Measurements from ENCODE around the gene CPA3. TPM values are rescaled to one million over a fixed set of nuclear protein-coding genes. Genes with fewer than 3 reads are reported as not detected.

The CPA3 gene
- total and polyA plus RNA-seq, 2 experiments from 2014 or later: 0.68 to 1.1 TPM

DNA sequence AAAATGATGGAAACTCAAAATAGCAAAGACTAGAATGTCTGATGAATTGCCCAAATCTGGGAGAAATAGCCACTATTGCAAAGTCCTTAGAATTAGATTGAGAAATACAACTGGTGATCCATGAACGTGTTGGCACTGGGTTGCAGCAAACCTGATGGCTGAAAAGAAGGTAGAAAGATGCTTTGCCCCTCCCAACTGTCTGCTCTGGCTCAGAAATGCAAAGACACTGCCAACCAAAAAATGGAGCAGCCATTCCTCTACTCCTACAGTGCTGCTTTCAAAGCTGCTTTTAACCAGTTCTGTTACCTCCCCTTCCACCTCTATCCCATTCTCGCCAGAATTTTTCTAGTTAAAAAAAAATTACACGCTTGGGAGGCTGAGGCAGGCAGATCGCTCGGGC lies 60.7 kb downstream of the CPA3 start:
- Histone ChIP-seq H3K9me3 (ENCODE audit: low read depth) (no peaks in the 10 kb centered on the region), H4K20me1 (ENCODE audit: insufficient read depth, poor library complexity, severe bottlenecking) (no peaks in the 10 kb centered on the region), H3K4me3 (no peak overlapping the region), H3K9me2 (replicated peaks; ENCODE audit: insufficient read depth) (no peaks in the 10 kb centered on the region), H3K79me2 (no peaks in the 10 kb centered on the region), H3K4me2 (no peak overlapping the region), H2AFZ (no peak overlapping the region), H3K27me3 (no peaks in the 10 kb centered on the region), H3K27ac (no peak overlapping the region), H3K4me1 (ENCODE audit: insufficient read depth) (no peaks in the 10 kb centered on the region), H3K36me3 (replicated peaks; ENCODE audit: insufficient read depth, low read depth) (no peaks in the 10 kb centered on the region)
- no peak for DNase-seq (ENCODE audit: low spot score)
- WGBS (ENCODE audit: low lambda C conversion rate, missing lambda C conversion rate): 81% methylated on average over 5 of the region's 5 CpGs
- TF ChIP-seq EZH2phosphoT487 (IDR thresholded peaks at IDR 0.05; ENCODE audit: low read depth, severe bottlenecking, unreplicated experiment) (no peak), EZH2 (IDR thresholded peaks at IDR 0.05; ENCODE audit: borderline replicate concordance) (no peak)
- TF ChIP-seq, protein P1, sequence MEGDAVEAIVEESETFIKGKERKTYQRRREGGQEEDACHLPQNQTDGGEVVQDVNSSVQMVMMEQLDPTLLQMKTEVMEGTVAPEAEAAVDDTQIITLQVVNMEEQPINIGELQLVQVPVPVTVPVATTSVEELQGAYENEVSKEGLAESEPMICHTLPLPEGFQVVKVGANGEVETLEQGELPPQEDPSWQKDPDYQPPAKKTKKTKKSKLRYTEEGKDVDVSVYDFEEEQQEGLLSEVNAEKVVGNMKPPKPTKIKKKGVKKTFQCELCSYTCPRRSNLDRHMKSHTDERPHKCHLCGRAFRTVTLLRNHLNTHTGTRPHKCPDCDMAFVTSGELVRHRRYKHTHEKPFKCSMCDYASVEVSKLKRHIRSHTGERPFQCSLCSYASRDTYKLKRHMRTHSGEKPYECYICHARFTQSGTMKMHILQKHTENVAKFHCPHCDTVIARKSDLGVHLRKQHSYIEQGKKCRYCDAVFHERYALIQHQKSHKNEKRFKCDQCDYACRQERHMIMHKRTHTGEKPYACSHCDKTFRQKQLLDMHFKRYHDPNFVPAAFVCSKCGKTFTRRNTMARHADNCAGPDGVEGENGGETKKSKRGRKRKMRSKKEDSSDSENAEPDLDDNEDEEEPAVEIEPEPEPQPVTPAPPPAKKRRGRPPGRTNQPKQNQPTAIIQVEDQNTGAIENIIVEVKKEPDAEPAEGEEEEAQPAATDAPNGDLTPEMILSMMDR (IDR thresholded peaks at IDR 0.05; ENCODE audit: poor library complexity): no peak

DNA sequence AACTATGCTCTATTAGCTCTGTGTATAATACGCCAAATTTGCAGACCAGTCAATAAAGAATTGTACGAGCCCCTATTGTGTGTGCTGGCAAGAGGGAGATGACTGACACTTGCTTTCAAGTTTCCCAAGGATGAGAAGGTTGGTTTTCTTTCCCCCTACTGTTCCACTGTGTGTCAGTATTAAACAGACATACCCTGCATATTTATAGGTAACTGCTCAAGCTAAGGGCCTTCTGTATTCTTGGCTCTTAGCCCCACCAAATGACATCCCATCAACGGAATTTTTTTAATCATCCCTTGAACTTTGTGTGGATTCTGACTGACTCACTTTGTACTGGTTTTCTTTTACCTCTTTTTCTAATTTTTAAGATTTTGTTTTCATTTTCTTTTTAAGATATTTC lies 65.7 kb downstream of the CPA3 start:
- H3K27me3 ChIP-seq: no peaks in the 10 kb centered on the region
- no peaks in the 10 kb centered on the region for H3K79me2 ChIP-seq
- 79% methylated on average over 3 of the region's 3 CpGs for WGBS (ENCODE audit: low lambda C conversion rate, missing lambda C conversion rate)
- no peak overlapping the region for H3K4me3 ChIP-seq
- no peak for DNase-seq (ENCODE audit: low spot score)
- no peaks in the 10 kb centered on the region for H3K9me2 ChIP-seq (replicated peaks; ENCODE audit: insufficient read depth)
- H4K20me1 ChIP-seq (ENCODE audit: insufficient read depth, poor library complexity, severe bottlenecking): no peaks in the 10 kb centered on the region
- H3K4me2 ChIP-seq: no peak overlapping the region
- no peak overlapping the region for H2AFZ ChIP-seq
- H3K27ac ChIP-seq: no peak overlapping the region
- TF ChIP-seq EZH2phosphoT487 (IDR thresholded peaks at IDR 0.05; ENCODE audit: low read depth, severe bottlenecking, unreplicated experiment): no peak
- TF ChIP-seq, protein P1 (IDR thresholded peaks at IDR 0.05; ENCODE audit: poor library complexity): no peak
- TF ChIP-seq EZH2 (IDR thresholded peaks at IDR 0.05; ENCODE audit: borderline replicate concordance): no peak
- H3K36me3 ChIP-seq (replicated peaks; ENCODE audit: insufficient read depth, low read depth): no peaks in the 10 kb centered on the region
- no peaks in the 10 kb centered on the region for H3K4me1 ChIP-seq (ENCODE audit: insufficient read depth)
- H3K9me3 ChIP-seq (ENCODE audit: low read depth): no peaks in the 10 kb centered on the region

DNA sequence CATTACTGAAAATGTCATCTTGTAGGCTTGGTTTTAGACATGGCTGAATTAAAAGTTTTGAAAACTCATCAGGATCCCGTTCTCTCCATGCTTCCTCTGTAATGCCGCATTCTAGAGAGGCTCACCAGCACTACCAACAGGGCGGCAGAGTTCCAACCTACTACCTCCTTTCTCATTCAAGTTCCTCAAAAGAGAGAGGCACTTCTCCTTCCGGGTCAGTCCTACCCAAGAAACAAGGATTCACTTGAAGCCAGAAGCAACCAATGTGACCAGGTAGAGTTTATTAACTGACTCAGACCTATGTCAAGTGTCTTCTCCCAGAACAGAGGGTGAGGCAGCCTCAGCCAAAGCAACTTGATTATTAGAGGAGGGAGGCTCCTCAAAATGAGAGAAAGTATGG lies 66.5 kb downstream of the CPA3 start:
- Histone ChIP-seq H3K27ac (no peak overlapping the region), H3K9me2 (replicated peaks; ENCODE audit: insufficient read depth) (no peaks in the 10 kb centered on the region), H3K4me1 (ENCODE audit: insufficient read depth) (no peaks in the 10 kb centered on the region), H3K9me3 (ENCODE audit: low read depth) (no peaks in the 10 kb centered on the region), H3K4me3 (no peak overlapping the region), H3K4me2 (no peak overlapping the region), H3K36me3 (replicated peaks; ENCODE audit: insufficient read depth, low read depth) (no peaks in the 10 kb centered on the region), H4K20me1 (ENCODE audit: insufficient read depth, poor library complexity, severe bottlenecking) (no peaks in the 10 kb centered on the region), H3K27me3 (no peaks in the 10 kb centered on the region), H3K79me2 (no peaks in the 10 kb centered on the region), H2AFZ (no peak overlapping the region)
- TF ChIP-seq EZH2 (IDR thresholded peaks at IDR 0.05; ENCODE audit: borderline replicate concordance) (no peak), EZH2phosphoT487 (IDR thresholded peaks at IDR 0.05; ENCODE audit: low read depth, severe bottlenecking, unreplicated experiment) (no peak)
- TF ChIP-seq, protein P1 (IDR thresholded peaks at IDR 0.05; ENCODE audit: poor library complexity): no peak
- 94% methylated on average over 4 of the region's 4 CpGs for WGBS (ENCODE audit: low lambda C conversion rate, missing lambda C conversion rate)
- no peak for DNase-seq (ENCODE audit: low spot score)

DNA sequence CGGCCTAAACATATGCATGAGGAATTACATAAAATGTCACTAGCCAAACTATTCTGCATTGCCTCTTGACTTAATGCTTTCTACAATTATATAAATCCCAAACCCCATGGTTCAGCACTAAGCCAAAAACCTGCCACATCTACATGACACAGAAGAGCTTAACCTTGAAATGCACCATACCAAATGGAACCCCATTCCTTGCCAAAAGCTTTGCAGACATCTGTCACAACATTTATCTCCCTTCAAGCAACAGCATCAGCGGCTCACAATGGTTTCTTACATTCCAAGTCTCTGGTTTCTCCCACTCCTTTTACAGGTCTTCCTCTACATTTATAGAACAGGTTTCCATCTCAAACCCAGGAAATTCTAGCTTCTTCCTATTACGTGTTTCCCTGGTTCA lies 67.9 kb downstream of the CPA3 start:
- TF ChIP-seq EZH2 (IDR thresholded peaks at IDR 0.05; ENCODE audit: borderline replicate concordance) (no peak), EZH2phosphoT487 (IDR thresholded peaks at IDR 0.05; ENCODE audit: low read depth, severe bottlenecking, unreplicated experiment) (no peak)
- TF ChIP-seq, protein P1 (IDR thresholded peaks at IDR 0.05; ENCODE audit: poor library complexity): no peak
- 72% methylated on average over 3 of the region's 3 CpGs for WGBS (ENCODE audit: low lambda C conversion rate, missing lambda C conversion rate)
- Histone ChIP-seq H3K4me3 (no peak overlapping the region), H3K4me1 (ENCODE audit: insufficient read depth) (no peaks in the 10 kb centered on the region), H3K27ac (no peak overlapping the region), H2AFZ (no peak overlapping the region), H3K9me2 (replicated peaks; ENCODE audit: insufficient read depth) (no peaks in the 10 kb centered on the region), H3K4me2 (no peak overlapping the region), H4K20me1 (ENCODE audit: insufficient read depth, poor library complexity, severe bottlenecking) (no peaks in the 10 kb centered on the region), H3K79me2 (no peaks in the 10 kb centered on the region), H3K9me3 (ENCODE audit: low read depth) (no peaks in the 10 kb centered on the region), H3K27me3 (no peaks in the 10 kb centered on the region), H3K36me3 (replicated peaks; ENCODE audit: insufficient read depth, low read depth) (no peaks in the 10 kb centered on the region)
- no peak for DNase-seq (ENCODE audit: low spot score)
